Central memory CD4-positive, alpha-beta T cell (primary cell): ENCODE results near the gene TSGA10IP.

Experiments
- DNase-seq: peaks from one replicate; pipeline ENCODE4 v3.0.0; 2022

TSGA10IP gene

DNA sequence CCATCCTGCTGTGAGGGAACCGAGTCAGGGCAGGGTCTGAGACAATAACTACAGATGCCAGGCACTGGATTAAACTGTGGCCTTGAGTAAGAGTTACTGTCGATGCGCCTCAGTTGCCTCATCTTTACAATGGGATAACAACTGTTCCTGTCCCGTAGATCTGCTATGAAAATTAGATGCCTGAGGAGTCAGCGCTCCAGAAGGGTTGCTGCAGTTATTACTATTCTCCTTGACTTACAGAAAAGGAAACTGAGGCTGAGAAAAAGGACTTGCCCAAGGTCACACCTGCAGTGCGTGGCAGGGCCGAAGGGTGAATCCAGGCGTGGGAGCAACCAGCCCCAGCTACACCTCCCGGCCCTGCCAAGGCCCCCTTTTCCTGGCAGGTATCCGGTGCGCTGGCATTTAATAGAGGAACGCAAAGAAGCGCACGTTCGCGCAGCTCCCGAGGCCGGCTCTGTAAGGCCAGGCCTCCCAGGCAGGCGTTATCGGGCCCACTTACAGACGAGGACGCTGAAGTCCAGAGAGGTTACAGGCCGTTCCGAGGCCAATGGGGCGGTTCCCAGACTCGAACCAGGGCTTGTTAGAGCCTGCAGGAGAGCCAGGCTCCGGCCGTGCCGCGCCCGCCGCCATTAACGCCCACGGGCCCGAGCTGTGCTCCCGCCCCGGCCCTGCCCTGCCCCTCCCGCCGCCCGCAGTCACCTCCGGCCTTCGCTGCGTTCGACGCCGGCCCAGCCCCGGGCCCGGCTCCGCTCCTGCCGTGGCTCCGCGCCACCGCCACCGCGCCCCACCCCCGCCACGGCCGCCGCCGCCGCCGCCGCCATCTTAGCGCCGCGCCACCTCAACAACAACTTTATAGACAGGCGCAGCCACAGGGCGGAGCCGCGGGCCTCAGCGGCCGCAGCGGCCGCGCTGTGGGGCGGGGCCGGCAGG is 26.8 kb upstream of the TSGA10IP start, which contains the start of gene C11orf68:
C11orf68 (minus strand) TSS at position 852 of the 930 bp plus-strand sequence; CDS start at position 821, 31 bp downstream.
- DNase-seq = no peak

DNA sequence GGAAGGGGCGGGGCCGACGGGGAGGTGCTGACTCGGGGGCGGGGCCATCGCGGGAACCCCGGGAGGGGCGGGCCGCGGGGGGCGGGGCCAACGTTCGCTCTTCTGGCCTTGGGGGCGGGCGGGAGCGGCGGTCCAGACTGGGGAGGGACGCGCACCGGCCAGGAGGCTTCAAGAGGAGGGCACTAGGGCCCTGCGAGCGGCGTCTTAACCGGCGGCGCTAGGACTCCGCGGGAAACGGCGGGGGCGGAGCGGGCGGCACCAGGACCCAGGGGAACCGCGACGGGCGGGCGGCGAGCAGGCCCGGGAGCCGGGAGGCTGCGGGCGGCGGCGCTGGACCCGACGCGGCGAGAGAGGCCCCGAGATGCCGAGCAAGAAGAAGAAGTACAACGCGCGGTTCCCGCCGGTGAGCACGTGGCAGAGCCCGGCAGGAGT is 26.1 kb upstream of the TSGA10IP start, which contains the start of gene DRAP1:
DRAP1 (plus strand) TSS at position 286 of the 432 bp plus-strand sequence; CDS start at position 362, 76 bp downstream.
- peak; percentile 97 for DNase-seq

DNA sequence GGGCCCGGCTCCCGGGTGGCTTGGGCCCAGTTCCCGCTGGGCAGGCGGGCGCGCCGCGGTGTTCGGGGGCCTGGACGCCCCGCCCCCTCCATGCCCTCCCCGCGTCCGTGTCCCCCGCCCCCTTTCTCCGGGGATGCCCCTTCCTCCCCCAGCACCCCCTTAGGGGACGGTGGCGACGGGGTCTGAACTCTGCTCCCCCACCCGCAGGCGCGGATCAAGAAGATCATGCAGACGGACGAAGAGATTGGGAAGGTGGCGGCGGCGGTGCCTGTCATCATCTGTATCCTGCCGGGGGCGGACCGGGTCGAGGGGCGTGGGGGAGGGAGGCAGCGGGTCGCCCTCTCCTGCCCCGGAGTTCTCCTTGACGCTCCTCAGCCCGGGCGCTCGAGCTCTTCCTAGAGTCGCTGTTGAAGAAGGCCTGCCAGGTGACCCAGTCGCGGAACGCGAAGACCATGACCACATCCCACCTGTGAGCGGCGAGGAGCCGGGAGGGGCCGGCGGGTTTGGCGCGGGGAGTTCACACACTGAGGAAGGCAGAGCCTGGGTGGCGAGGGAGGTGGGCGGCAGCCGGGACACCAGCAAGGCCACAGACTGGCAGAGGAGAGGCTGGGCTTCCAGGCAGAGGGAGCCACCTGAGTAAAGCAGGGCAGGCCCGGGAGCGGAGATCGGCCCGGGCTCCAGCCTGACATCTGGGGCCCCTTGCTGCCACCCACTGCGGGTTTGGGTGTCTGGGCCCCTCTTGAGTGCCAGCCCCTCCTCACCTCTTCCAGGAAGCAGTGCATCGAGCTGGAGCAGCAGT is 25.5 kb upstream of the TSGA10IP start:
- no peak for DNase-seq

DNA sequence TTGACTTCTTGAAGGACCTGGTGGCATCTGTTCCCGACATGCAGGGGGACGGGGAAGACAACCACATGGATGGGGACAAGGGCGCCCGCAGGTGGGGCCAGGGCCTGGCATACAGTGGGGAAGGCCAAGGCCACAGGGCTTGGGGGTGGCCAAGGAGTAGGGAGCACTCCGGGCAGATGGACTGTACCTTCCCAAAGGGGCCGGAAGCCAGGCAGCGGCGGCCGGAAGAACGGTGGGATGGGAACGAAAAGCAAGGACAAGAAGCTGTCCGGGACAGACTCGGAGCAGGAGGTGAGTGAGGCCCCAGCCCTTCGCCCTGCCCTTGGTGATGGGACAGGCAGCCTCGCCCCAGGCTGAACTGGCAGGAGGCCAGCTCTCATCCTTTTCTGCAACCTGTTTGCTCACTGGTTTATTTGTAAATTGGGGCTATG is 24.9 kb upstream of the TSGA10IP start:
- no peak for DNase-seq

DNA sequence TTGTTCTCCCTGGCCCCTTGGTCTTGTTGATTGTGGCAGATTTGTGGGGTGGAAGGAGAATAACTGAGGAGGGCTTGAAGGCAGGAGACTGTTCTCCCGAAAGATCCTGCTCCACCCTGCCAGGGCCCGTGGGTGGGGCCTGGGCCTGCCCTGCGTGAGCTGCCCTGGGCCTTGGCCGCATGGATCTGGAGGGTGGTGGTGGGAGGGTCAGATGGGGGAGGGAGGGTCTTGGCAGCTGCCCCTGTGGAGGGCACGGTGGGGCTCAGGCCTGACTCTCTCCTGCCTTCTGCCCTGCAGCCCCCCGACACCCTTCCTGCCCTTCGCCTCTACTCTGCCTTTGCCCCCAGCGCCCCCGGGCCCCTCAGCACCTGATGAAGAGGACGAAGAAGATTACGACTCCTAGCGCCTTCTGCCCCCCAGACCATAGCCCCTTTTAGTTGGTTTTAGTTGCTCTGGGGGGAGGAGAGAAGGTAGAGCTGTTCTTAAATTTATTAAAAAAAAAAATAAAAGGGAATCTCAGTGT is 24.2 kb upstream of the TSGA10IP start:
- no peak for DNase-seq

DNA sequence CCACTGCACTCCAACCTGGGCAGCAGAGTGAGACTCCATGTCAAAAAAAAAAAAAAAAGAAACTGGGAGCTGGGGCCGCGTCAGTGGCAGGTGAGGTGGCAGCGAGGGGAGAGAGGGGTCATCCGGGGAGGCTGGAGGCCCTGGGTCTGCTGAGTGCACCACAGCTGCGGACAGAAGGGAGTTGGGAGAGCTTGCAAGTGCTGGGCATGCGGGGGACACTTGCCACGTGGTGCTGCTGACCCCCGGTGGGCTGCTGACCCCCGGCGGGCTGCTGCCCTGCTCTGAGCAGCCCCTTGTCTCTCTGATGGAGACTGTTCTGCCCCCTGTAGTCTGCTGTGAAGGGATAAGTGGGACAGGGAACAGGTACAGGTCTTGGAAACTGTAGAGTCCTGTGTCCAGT is 23.4 kb upstream of the TSGA10IP start:
- DNase-seq = no peak

DNA sequence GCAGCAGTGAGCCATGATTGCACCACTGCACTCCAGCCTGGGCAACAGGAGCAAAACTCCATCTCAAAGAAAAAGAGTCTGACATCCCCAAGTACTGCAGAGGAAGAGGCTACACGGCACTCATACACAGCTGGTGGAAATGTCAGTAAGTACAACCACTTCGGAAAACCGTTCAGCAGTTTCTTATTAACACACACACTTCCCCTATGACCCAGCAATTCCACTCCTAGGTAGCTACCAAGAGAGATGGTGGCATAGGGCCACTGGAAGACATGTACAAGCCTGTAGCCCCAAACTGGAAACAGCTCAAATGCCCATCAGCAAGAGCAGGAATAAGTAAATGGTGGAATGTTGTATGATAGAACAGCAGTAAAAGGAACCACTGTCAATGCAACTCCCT is 22.7 kb upstream of the TSGA10IP start:
- no peak for DNase-seq

DNA sequence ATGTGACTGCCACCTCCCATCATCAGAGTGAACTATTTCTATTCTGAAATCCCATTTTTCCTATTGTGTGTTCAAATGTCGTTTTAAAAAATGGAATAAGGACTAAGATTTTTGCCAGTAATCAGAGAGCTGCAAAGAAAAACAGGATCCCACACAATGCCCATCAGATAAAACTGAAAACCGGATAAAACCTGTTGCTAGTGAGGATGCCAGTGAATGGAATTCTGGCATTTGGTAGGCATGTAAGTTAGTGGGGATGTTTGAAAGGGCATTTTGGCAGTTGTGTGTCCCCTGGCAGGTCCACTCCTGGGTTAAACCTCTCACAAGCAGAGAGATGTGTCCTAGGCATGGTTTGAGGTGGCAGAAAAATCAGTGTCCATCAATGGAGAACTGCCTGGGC is 19.9 kb upstream of the TSGA10IP start:
- no peak for DNase-seq

DNA sequence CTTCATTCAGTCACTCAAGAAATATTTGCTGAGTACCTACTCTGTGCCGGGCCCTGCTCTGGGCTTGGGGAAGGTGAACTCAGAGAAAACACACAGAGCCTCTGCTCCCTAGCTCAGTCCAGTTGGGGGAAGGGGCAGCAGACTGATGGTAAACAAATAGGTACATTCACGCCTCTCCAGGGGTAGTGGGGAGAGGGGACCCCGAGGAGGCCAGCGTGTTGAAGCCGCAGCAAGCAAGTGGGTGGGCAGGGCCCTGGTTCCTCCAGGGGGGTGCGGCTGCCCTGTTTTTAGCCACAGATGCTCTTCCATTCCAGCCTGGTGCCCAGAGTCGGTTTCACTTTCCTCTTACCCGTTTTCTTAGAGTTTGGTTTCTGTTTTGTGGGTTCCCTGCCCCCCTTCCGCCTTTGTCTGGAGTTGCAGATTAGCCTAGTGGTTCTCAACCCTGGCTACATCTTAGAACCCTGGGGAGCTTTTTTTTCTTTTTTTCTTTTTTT is 17.3 kb upstream of the TSGA10IP start:
- DNase-seq = peak; percentile 80

DNA sequence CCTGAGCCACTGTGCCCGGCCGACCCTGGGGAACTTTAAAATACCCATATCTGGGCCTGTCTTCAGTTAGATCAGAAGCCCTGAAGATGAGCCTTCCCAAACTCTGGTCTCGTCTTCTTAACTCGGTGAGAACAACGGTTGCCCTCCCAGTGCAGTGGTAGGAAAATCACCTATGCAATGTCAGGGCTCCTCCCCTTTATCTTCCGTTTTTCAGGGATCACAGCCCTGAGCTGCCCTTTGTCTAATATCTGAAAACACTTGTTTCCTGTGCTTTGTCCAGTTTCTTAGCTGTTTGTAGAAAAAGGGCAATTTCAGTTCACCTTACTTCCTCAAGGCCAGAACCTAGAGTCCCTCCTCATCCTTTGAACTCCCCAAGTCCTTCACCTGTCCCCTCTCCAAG is 16.6 kb upstream of the TSGA10IP start:
- no peak for DNase-seq

DNA sequence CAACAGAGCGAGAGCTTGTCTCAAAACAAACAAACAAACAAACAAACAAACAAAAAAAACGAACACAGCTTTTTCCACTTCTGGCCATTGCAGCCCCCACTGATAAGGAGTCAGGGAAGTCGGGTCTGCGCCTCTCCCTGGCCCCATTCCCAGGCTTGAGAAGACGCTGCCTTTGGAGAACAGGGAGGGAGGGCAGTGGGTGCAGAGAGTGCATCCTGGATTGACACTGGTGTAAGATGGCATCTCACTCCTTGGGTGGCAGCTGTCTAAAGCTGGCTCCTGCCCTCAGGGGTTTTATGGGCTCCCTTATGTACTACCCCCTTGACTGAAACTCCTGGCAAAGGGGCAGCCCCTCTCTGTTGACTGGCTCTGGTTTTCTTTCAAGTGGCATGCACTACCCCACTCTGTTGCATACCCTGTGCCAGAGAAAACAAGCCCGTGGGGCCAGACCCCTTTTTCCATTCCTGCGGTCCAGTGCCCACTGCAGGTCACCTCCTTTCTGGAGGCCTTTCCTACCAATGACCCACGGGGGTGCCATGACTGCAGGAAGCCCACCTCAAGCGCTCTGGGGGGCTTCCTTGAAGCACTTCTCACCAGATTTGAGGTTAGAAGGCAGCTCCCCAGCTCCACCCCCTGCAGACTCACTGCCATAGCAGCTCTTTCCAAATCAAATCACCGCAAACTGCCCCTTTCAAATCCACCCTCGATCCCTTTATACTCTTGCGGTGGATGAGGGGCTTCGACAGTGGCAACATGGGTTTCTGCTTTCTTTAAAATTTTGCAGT is 13.3 kb upstream of the TSGA10IP start:
- DNase-seq = no peak

DNA sequence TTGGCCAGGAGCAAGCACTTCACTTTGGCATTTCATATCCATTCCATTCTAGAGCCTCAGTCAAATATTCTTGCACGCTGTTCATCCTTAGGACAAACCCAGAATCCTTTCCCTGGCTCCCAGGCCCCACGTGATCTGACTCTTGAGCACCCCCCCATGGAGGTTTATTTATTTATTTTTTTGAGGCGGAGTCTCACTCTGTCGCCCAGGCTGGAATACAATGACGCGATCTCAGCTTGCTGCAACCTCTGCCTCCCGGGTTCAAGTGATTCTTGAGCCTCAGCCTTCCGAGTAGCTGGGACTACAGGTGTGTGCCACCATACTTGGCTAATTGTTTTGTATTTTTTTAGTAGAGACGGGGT is 12.7 kb upstream of the TSGA10IP start:
- no peak for DNase-seq

DNA sequence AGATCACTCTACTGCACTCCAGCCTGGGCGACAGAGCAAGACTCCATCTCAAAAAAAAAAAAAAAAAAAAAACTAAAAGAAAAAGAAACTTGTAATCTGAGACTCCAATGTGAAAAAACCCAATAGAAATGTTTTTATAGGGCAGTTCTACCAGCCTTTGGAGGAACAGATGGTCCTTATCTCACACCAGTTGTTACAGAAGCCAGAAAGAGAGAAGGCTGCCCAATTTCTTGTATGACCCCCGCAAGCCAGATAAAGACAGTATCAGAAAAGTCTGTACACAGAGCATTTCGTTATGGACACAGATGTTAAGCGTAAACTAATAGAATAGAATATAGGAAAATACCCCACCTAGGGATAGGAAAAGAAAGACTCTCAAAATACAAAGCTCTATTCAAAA is 11.3 kb upstream of the TSGA10IP start:
- DNase-seq = no peak

DNA sequence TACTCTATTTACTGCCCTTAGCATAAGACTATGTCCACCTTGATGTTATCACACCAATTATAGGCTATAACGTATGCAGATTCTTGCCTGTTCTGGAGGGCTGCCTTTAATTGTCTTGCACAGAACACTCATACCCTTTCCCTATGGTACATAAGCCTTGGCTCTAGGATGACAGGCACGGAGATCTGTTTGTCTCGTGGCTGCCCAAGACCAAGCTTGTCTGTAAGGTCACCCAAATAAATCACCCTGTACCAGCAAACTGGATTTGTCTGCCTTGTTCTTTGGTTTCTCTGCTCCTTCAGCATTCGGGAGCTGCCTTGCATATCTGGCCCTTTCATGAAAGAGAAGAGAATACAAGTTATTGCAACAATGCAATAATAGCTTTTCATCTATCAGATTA is 7.5 kb upstream of the TSGA10IP start:
- DNase-seq = no peak

DNA sequence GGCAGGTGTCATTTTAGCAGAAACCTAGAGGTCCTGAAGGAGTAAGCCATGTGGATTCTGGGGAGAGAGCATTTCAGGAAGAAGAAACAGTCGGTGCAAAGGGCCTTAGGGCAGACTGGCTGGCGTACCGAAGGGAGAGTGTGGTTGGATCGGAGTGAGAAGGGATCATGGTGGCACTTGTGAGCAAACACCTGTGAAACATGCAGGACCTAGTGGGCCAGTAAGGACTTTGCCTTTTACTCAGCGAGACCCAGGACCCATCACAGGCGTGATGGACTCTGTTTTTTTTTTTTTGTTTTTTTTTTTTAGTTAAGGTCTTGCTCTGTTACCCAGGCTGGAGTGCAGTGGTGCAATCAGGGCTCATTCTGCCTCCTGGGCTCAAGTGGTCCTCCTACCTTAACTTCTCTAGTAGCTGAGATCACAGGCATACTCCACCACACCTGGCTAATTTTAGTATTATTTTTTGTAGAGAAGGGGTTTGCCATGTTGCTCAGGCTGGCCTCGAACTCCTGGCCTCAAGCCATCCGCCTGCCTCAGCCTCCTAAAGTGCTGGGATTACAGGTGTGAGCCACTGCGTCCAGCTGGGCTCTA is 3.5 kb upstream of the TSGA10IP start:
- DNase-seq = no peak

DNA sequence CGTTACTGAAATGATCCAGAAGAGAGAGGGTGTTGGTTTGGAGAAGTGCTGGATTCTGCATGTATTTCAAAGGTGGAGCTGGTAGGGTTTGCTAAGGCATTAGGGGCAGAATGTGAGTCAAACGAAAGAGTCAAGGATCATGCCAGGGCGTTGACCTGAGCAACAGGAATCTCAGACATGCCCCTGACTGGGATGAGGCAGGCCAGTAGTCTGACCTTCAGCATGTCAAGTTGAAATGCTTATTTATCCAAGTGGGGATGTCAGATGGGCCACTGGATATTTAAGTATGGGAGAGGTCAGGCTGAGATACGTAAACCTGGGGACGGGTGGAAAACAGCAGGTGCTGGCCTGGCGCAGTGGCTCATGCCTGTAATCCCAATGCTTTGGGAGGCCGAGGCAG is 2.7 kb upstream of the TSGA10IP start:
- no peak for DNase-seq

DNA sequence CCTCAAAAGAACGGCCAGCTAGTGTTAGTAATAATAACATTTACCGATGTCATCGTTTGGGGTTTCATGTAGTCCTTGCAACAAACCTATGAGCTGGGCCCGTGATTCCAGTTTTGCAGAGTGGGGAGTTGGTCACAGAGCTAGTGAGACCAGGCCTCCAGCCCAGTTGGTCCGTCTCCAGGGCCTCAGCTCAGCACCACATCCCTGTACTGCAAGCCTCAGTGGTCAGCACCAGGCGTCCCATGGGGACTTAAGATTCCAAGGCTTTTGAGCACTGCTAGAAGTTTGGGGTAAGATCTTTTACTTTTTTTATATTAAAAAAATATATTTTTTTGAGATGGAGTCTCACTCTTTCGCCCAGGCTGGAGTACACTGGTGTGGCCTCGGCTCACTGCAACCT is 1.1 kb upstream of the TSGA10IP start:
- DNase-seq = no peak

DNA sequence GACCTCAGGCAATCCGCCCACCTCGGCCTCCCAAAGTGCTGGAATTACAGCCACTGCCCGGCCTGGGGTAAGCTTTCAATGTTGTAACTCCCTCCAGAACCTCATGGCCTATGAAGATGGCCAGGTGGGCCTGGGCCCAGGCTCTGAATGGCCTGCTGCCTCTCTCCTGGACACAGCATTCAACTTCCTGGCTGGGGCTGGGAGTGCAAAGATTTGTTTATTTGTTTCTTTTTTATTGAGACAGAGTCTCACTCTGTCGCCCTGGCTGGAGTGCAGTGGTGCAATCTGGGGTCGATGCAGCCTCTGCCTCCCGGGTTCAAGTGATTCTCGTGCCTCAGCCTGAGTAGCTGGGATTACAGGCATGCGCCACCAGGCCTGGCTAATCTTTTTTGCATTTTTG is 513 bp upstream of the TSGA10IP start:
- no peak for DNase-seq

DNA sequence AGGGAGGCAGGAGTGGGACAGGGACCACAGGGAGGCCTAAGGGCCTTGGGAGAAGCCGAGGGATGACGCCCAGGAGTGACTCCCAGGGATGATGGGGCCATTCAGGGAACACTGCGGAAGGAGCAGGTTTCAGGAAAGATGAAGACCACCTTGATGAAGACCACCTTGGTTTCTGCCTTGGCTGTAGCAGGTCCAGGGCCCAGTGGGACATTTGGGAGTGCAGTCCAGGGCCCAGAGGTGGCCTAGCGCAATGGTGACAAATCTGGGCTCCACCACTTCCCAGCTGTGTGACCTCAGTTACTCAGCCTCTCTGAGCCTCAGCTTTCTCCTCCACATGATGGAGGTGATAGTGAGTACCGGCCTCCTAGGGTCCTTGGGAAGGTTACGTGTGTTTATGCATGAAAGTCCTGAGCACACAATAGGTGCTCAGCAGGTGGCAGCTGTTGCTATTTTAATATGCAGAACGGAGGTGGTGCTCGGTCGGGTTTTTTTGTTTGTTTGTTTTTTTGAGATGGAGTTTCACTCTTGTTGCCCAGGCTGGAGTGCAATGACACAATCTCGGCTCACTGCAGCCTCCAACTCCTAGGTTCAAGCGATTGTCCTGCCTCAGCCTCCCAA is 770 bp downstream of the TSGA10IP start:
- no peak for DNase-seq

DNA sequence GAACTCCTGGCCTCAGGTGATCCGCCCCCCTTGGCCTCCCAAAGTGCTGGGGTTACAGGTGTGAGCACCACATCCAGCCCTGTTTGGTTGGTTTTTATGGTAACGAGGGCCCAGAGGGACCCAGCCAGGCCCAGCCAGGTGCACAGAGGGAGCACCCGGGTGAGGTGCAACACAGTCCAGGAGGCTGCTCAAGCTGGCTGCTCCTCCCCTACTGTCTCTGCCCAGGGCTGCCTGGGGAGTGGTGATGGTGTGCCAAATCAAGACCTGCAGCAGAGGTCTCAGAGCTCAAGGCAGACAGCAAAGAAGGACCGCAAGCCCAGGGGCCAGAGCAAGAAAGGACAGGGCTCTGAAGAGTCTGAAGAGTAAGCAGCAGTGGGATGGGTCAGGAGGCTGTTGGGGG is 1.4 kb downstream of the TSGA10IP start:
- no peak for DNase-seq

DNA sequence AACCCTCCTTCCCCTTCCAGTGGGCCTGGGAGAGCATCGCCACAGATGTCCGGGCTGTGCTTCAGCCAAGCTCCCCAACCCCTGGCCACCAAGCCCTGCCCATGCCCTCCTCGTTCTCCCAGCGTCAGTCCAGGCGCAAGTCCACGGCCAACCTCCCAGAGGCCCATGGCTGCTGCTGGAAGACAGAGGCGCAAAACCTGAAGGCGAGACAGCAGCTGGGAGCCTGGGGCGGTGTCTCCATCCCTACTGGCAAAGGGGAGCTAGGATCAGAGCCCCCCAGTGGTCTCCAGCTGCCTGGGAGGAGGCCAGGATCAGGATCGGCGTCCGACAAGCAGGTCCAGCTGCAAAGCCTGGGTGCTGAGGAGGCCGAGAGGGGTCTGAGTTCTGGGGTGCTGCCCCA is 1.9 kb downstream of the TSGA10IP start:
- no peak for DNase-seq
